MM.1S (cell line): ENCODE results near the gene FRAS1.

Experiments used
- DNase-seq: peaks from one replicate; pipeline ENCODE4 v3.0.0-alpha.2; 2015
- H2AFZ ChIP-seq: fragments of 300-600 bp; sonication (generic); 2 replicates; pipeline ENCODE4 v1.6.0; 2016; ENCODE audit warnings: antibody characterized with exemption, low read length
- H3F3A ChIP-seq: fragments of 300-600 bp; sonication (generic); 2 replicates; pipeline ENCODE4 v1.6.1; 2016; ENCODE audit warnings: mild to moderate bottlenecking, antibody characterized with exemption, low read length, moderate library complexity, mixed read lengths; ENCODE audit not compliant: insufficient read depth
- H3K27ac ChIP-seq: fragments of 300-600 bp; sonication (generic); 2 replicates; pipeline ENCODE4 v1.5.1; 2016; ENCODE audit warnings: mild to moderate bottlenecking, low read length
- H3K27me3 ChIP-seq: fragments of 300-600 bp; sonication (generic); replicated peaks from 2 replicates; pipeline ENCODE4 v1.6.0; 2016; ENCODE audit warnings: low read length; ENCODE audit not compliant: insufficient read depth
- H3K36me3 ChIP-seq: fragments of 300-600 bp; sonication (generic); replicated peaks from 2 replicates; pipeline ENCODE4 v1.6.1; 2016; ENCODE audit warnings: mild to moderate bottlenecking, low read length, mixed read lengths; ENCODE audit not compliant: insufficient read depth
- H3K4me1 ChIP-seq: fragments of 300-600 bp; sonication (generic); 2 replicates; pipeline ENCODE4 v1.6.1; 2016; ENCODE audit warnings: low read length, mixed read lengths
- H3K4me2 ChIP-seq: fragments of 300-600 bp; sonication (generic); 2 replicates; pipeline ENCODE4 v1.6.0; 2016; ENCODE audit warnings: low read depth, low read length
- H3K4me3 ChIP-seq: fragments of 300-600 bp; sonication (generic); 2 replicates; pipeline ENCODE4 v1.5.1; 2016; ENCODE audit warnings: low read length, mixed read lengths
- H3K79me2 ChIP-seq: fragments of 300-600 bp; sonication (generic); 2 replicates; pipeline ENCODE4 v1.6.1; 2016; ENCODE audit warnings: mixed run types, low read length, mixed read lengths
- H3K9ac ChIP-seq: fragments of 300-600 bp; sonication (generic); 2 replicates; pipeline ENCODE4 v1.6.1; 2016; ENCODE audit warnings: low read length, mixed read lengths
- H3K9me2 ChIP-seq: fragments of 300-600 bp; sonication (generic); replicated peaks from 2 replicates; pipeline ENCODE4 v1.6.1; 2016; ENCODE audit warnings: mild to moderate bottlenecking, low read length, mixed read lengths; ENCODE audit not compliant: insufficient read depth
- H3K9me3 ChIP-seq: fragments of 300-600 bp; sonication (generic); replicated peaks from 2 replicates; pipeline ENCODE4 v1.6.1; 2016; ENCODE audit warnings: mild to moderate bottlenecking, low read length, mixed read lengths; ENCODE audit not compliant: insufficient read depth
- H4K20me1 ChIP-seq: fragments of 300-600 bp; sonication (generic); 2 replicates; pipeline ENCODE4 v1.6.1; 2016; ENCODE audit warnings: mild to moderate bottlenecking, low read length, moderate library complexity, mixed read lengths; ENCODE audit not compliant: insufficient read depth
- EZH2 ChIP-seq: fragments of 300-600 bp; sonication (generic); optimal IDR thresholded peaks from 2 replicates; pipeline ENCODE3; 2017; ENCODE audit warnings: low read depth, mild to moderate bottlenecking, antibody characterized with exemption, low read length, mixed read lengths
- EZH2phosphoT487 ChIP-seq: fragments of 300-600 bp; sonication (generic); IDR thresholded peaks from 2 replicates; pipeline ENCODE4 v1.6.1; 2018; ENCODE audit warnings: antibody characterized with exemption, low read length
- TF ChIP-seq, protein P1 (sequence below): fragments of 300-600 bp; sonication (generic); IDR thresholded peaks from 2 replicates; pipeline ENCODE4 v1.5.1; 2016; ENCODE audit warnings: antibody characterized with exemption, low read length, mixed read lengths

Gene FRAS1

DNA sequence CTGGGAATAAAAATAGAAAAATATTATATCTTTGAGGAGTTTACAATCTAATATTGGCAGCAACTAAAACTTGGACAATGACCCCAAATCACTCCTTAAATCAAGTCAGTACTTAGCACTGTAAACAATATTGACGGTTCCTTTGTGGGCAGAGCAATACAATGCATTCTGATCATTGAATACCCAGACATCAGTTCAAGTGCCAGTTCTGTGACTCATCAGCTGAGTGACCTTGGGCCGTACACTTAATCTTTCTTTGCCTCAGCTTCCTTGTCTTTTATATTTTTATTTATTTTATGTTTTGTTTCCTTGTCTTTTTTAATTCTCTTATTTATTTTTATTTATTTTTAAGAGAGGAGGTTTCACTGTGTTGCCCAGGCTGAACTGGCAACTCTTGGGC lies 382.2 kb downstream of the FRAS1 start:
- Histone ChIP-seq H3K36me3 (no peaks in the 10 kb centered on the region), H3K4me3 (no peak overlapping the region), H3K9ac (no peak overlapping the region), H3K4me2 (no peak overlapping the region), H3K9me3 (no peaks in the 10 kb centered on the region), H3K79me2 (no peaks in the 10 kb centered on the region), H3F3A (no peaks in the 10 kb centered on the region), H2AFZ (no peak overlapping the region), H3K4me1 (no peaks in the 10 kb centered on the region), H3K27me3 (no peaks in the 10 kb centered on the region), H3K27ac (no peak overlapping the region), H3K9me2 (no peaks in the 10 kb centered on the region), H4K20me1 (no peaks in the 10 kb centered on the region)
- no peak for TF ChIP-seq EZH2
- TF ChIP-seq EZH2phosphoT487: no peak
- TF ChIP-seq, protein P1, sequence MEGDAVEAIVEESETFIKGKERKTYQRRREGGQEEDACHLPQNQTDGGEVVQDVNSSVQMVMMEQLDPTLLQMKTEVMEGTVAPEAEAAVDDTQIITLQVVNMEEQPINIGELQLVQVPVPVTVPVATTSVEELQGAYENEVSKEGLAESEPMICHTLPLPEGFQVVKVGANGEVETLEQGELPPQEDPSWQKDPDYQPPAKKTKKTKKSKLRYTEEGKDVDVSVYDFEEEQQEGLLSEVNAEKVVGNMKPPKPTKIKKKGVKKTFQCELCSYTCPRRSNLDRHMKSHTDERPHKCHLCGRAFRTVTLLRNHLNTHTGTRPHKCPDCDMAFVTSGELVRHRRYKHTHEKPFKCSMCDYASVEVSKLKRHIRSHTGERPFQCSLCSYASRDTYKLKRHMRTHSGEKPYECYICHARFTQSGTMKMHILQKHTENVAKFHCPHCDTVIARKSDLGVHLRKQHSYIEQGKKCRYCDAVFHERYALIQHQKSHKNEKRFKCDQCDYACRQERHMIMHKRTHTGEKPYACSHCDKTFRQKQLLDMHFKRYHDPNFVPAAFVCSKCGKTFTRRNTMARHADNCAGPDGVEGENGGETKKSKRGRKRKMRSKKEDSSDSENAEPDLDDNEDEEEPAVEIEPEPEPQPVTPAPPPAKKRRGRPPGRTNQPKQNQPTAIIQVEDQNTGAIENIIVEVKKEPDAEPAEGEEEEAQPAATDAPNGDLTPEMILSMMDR: no peak
- DNase-seq: no peak

DNA sequence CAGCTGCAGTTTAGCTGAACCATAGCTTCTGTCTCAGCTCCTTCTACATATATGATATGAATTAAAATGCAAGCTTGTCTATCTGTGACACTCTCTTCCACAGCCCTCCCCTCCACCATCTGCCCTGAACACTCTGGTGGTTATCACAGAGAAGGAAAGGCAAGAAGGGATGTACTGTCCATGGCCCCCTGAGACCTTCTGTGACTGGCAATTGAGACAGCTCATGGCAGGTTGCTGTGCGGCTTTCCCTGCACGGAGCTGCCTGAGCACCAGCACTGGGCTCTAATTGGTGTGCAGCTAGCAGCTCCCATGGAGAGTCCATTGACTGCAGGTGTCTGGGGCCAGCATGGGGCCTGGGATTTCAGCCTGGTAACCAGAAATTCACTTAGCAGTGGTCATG lies 384.6 kb downstream of the FRAS1 start:
- Histone ChIP-seq H3K27me3 (no peaks in the 10 kb centered on the region), H3K9ac (no peak overlapping the region), H3K79me2 (no peaks in the 10 kb centered on the region), H3F3A (no peaks in the 10 kb centered on the region), H3K9me2 (no peaks in the 10 kb centered on the region), H3K4me3 (no peak overlapping the region), H3K4me1 (no peaks in the 10 kb centered on the region), H3K27ac (no peak overlapping the region), H3K36me3 (no peaks in the 10 kb centered on the region), H3K4me2 (no peak overlapping the region), H3K9me3 (no peaks in the 10 kb centered on the region), H4K20me1 (no peaks in the 10 kb centered on the region), H2AFZ (no peak overlapping the region)
- TF ChIP-seq EZH2phosphoT487: no peak
- DNase-seq: no peak

- no peak overlapping the region for H3K27ac ChIP-seq
- H3K9ac ChIP-seq: no peak overlapping the region
- H3K9me3 ChIP-seq: no peaks in the 10 kb centered on the region
- H3K79me2 ChIP-seq: no peaks in the 10 kb centered on the region
- H3K27me3 ChIP-seq: no peaks in the 10 kb centered on the region
- TF ChIP-seq, protein P1: no peak
- TF ChIP-seq EZH2: no peak
- TF ChIP-seq EZH2phosphoT487: no peak
- no peaks in the 10 kb centered on the region for H3K4me1 ChIP-seq
- DNase-seq: no peak
- H3K4me3 ChIP-seq: no peak overlapping the region
- H4K20me1 ChIP-seq: no peaks in the 10 kb centered on the region
- no peak overlapping the region for H2AFZ ChIP-seq
- no peaks in the 10 kb centered on the region for H3K9me2 ChIP-seq
- H3K36me3 ChIP-seq: no peaks in the 10 kb centered on the region
- no peaks in the 10 kb centered on the region for H3F3A ChIP-seq
- H3K4me2 ChIP-seq: no peak overlapping the region
Observed at GRCh38 chr4:78446619-78447018, 389.5 kb downstream of the FRAS1 start.

GRCh38 chr4:78451407-78451806 lies 394.3 kb downstream of the FRAS1 start:
- DNase-seq: no peak
- Histone ChIP-seq H3K27ac (no peak overlapping the region), H3K9me2 (no peaks in the 10 kb centered on the region), H3K4me1 (no peaks in the 10 kb centered on the region), H3K9me3 (no peaks in the 10 kb centered on the region), H2AFZ (no peak overlapping the region), H3K4me2 (no peak overlapping the region), H3K27me3 (no peaks in the 10 kb centered on the region), H3K9ac (no peak overlapping the region), H3F3A (no peaks in the 10 kb centered on the region), H3K36me3 (no peaks in the 10 kb centered on the region), H3K4me3 (no peak overlapping the region), H4K20me1 (no peaks in the 10 kb centered on the region), H3K79me2 (no peaks in the 10 kb centered on the region)
- TF ChIP-seq EZH2phosphoT487 (no peak), EZH2 (no peak)
- TF ChIP-seq, protein P1: no peak
